Measurements from ENCODE around the gene TFPI. TPM values are rescaled to one million over a fixed set of nuclear protein-coding genes. Genes with fewer than 3 reads are reported as not detected.
"Not testable (repeated sequence)": the region's sequence is repeated elsewhere in the genome, so short reads cannot be mapped to it uniquely, and the experiment has no call there.

TFPI gene
- total RNA-seq, 2 donors from 2014 or later = 8.8 to 23.4 TPM

DNA sequence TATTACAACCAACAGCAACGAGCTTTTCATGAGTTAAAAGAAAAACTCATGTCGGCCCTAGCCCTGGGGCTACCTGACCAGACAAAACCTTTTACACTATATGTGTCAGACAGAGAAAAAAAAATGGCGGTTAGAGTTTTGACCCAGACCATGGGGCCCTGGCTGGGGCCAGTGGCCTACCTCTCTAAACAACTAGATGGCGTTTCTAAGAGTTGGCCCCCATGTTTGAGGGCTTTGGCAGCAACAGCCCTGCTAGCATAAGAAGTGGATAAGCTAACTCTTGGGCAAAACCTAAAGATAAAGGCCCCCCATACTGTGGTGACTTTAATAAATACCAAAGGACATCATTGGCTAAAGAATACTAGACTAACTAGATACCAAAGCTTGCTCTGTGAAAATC, 39.3 kb downstream of the TFPI start:
- Histone ChIP-seq H3K9ac (ENCODE audit: low read depth in 2 of 2, low read length in 2 of 2) (no peak overlapping the region), H3K27ac (no peak overlapping the region), H3K9me3 (no peaks in the 10 kb centered on the region), H3K27me3 (no peaks in the 10 kb centered on the region), H3K4me1 (no peaks in the 10 kb centered on the region), H3K36me3 (no peaks in the 10 kb centered on the region), H3K4me3 (no peak overlapping the region)
- TF ChIP-seq, protein P1, sequence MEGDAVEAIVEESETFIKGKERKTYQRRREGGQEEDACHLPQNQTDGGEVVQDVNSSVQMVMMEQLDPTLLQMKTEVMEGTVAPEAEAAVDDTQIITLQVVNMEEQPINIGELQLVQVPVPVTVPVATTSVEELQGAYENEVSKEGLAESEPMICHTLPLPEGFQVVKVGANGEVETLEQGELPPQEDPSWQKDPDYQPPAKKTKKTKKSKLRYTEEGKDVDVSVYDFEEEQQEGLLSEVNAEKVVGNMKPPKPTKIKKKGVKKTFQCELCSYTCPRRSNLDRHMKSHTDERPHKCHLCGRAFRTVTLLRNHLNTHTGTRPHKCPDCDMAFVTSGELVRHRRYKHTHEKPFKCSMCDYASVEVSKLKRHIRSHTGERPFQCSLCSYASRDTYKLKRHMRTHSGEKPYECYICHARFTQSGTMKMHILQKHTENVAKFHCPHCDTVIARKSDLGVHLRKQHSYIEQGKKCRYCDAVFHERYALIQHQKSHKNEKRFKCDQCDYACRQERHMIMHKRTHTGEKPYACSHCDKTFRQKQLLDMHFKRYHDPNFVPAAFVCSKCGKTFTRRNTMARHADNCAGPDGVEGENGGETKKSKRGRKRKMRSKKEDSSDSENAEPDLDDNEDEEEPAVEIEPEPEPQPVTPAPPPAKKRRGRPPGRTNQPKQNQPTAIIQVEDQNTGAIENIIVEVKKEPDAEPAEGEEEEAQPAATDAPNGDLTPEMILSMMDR (IDR thresholded peaks at IDR 0.05) = no peak
- intact Hi-C loops (cut with DNase I) = no loop called here
- DNase-seq = no peak

DNA sequence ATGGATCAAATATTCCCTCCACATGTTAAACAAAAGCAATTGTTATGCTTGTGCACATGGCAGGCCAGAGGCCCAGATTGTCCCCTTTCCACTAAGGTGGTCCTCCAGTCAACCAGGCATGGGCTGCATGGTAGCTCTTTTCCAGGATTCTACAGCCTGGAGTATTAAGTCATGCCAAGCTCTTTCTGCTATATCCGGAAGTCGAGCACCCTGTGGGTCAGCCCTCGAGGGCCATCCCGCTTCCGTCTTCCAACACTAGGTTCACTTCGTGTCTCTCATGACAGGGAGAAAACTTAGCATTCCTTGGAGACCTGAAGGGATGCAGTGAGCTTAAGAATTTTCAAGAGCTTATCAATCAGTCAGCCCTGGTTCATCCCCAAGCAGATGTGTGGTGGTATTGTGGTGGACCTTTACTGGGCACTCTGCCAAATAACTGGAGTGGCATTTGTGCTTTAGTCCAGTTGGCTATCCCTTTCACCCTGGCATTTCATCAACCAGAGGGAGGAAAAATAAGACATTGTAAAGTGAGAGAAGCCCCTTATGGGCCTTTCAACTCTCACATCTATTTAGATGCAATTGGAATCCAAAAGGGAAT, 39.9 kb downstream of the TFPI start:
- H3K36me3 ChIP-seq; intact Hi-C loops (cut with DNase I); H3K4me3 ChIP-seq; H3K27ac ChIP-seq; H3K9ac ChIP-seq (ENCODE audit: low read depth in 2 of 2, low read length in 2 of 2); H3K27me3 ChIP-seq; H3K4me1 ChIP-seq; H3K9me3 ChIP-seq; DNase-seq: not testable (repeated sequence)

DNA sequence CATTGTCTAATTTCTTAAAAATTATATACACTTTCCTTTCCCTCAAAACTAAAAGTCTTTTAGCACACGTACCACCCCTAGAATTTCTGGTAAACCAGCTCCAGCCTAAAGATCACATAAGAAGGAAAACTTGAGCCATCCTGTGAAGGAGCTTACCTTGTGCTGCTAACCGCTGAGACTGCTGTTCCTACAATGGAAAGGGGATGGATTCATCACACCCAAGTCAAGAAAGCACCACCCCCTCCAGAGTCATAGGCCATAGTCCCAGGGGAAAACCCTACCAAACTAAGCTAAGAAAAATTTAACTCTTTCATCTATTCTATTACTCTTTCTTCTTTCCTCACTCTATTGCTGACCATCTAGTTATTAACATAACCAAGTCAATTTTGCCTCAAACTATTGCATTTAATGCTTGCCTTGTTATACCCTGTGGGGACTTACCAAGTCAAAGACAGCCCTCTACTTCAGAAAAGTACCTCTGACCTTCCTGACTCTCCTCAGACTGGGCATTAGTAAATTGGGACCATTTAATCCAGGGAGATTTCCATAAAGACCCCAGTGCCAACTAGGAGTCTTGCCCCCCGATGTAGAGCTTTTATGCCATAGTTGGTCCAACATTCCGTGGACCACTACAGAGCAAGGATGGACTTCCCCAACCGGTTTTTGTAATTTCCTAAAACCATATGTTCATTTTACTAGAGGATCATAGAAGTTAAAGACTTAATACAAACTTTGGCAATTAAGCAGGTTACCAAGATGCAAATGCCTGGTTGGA, 40.6 kb downstream of the TFPI start:
- H3K36me3 ChIP-seq; H3K27me3 ChIP-seq; DNase-seq; H3K4me3 ChIP-seq; H3K9me3 ChIP-seq; H3K9ac ChIP-seq (ENCODE audit: low read depth in 2 of 2, low read length in 2 of 2); H3K27ac ChIP-seq; H3K4me1 ChIP-seq; intact Hi-C loops (cut with DNase I): not testable (repeated sequence)

DNA sequence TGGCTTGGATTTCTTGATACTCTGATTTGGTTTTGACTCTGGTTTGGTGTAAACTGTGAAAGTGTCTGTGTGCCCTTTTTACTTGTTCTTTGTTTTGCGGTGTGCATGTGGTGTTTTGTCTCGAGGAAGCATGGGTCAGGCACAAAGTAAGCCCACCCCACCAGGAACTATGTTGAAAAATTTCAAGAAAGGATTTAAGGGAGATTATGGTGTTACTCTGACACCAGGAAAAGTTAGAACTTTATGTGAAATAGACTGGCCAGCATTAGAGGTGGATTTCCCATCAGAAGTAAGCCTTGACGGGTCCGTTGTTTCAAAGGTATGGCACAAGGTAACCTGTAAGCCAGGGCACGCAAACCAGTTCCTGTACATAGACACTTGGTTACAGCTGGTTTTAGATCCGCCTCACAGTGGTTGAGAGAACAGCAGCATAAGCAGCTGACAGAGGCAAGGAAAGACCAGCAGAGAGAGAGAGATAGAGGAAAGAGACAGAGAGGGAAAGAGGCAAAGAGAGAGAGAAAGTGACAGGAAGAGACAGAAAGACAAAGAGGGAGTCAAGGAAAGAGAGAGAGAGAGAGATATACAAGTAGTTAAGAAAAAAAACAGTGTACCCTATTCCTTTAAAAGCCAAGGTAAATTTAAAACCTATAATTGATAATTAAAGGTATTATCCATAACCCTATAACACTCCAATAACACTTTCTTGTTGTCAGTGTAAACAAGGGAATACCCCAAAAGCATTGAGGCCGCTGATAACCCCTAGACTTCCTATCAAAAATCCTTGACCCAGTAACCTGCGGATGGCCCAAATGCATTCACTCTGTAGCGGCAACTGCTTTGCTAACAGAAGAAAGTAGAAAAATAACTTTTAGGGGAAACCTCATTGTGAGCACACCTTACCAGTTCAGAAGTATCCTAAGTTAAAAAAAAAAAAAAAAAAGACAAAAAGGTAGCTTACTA, 42.6 kb downstream of the TFPI start:
- H3K27ac ChIP-seq = no peak overlapping the region
- DNase-seq = no peak
- no peaks in the 10 kb centered on the region for H3K27me3 ChIP-seq
- no peaks in the 10 kb centered on the region for H3K4me1 ChIP-seq
- no peaks in the 10 kb centered on the region for H3K36me3 ChIP-seq
- H3K9ac ChIP-seq (ENCODE audit: low read depth in 2 of 2, low read length in 2 of 2) = no peak overlapping the region
- H3K9me3 ChIP-seq = no peaks in the 10 kb centered on the region
- intact Hi-C loops (cut with DNase I) = no loop called here
- no peak overlapping the region for H3K4me3 ChIP-seq
- TF ChIP-seq, protein P1 (IDR thresholded peaks at IDR 0.05) = no peak

DNA sequence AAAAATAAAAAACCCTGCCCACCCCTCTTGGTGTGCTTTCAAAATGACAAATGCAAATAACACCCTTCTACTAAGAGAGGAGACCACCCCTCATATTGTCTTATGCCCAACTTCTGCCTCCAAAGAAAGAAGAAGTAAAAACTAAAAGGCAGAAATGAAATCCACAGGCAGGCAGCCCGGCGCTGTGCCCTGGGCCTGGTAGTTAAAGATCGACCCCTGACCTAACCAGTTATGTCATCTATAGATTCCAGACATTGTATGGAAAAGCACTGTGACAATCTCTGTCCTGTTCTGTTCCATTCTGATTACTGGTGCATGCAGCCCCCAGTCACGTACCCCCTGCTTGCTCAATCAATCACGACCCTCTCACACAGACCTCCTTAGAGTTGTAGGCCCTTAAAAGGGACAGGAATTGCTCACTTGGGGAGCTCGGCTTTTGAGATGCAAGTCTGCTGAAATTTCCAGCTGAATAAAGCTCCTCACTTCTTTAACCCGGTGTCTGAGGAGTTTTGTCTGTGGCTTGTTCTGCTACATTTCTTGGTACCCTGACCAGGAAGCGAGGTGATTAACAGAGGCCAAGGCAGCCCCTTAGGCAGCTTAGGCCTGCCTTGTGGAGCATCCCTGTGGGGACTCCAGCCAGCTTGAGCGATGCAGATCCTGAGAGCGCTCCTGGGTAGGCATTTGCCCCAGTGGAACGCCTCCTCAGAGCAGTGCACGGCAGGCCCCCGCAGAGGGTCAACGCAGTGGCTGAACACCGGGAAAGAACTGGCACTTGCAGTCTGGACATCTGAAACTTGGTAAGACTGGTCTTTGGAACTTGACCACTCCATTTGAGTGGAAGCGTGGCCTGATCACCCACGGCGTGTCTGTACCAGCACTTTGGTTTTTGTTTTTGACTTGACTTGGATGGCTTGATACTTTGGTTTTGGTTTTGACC, 43.5 kb downstream of the TFPI start:
- H3K4me3 ChIP-seq; H3K27ac ChIP-seq; H3K36me3 ChIP-seq; H3K27me3 ChIP-seq; DNase-seq; H3K9ac ChIP-seq (ENCODE audit: low read depth in 2 of 2, low read length in 2 of 2); H3K9me3 ChIP-seq; H3K4me1 ChIP-seq; intact Hi-C loops (cut with DNase I): not testable (repeated sequence)

DNA sequence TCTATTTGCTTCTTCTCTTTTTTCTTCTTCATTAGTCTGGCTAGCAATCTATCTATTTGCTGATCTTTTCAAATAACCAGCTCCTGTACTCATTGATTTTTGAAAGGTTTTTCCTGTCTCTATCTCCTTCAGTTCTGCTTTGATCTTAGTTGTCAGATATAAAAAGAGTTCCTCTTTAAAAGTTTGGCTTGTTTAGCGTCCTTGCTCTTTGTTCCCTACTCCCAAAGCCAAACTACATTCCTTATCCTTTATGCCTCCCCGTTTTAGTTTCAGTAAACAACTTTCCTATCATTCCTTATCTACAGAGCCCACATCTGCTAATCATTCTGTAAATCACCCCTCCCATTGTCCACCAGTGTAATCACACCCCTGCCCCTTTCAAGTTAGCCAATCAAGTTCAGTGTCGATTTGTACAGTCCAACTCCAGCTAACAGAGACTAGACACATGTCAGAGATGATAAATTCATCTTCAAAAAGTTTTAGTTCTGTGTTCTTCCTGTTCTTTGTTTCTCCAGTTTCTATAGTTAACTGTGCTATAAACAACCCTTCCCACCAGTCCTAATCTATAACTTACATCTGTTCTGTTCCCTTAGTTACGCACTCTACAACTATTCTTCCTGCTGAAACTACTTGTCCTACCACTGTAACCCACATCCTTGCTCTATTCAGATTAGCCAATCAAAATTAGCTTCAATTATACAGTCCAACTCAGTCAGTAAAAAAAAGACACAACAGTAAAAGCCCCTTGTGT, 44.4 kb downstream of the TFPI start:
- H3K36me3 ChIP-seq = no peaks in the 10 kb centered on the region
- no peak overlapping the region for H3K9ac ChIP-seq (ENCODE audit: low read depth in 2 of 2, low read length in 2 of 2)
- TF ChIP-seq, protein P1 (IDR thresholded peaks at IDR 0.05) = no peak
- H3K4me1 ChIP-seq = no peaks in the 10 kb centered on the region
- H3K9me3 ChIP-seq = no peaks in the 10 kb centered on the region
- H3K27ac ChIP-seq = no peak overlapping the region
- intact Hi-C loops (cut with DNase I) = no loop called here
- H3K27me3 ChIP-seq = no peaks in the 10 kb centered on the region
- DNase-seq = no peak
- no peak overlapping the region for H3K4me3 ChIP-seq
